Right atrium auricular region (tissue), 2 donors: ENCODE data around the gene PDE11A. TPM values are rescaled to one million over a fixed set of nuclear protein-coding genes. Genes with fewer than 3 reads are reported as not detected.
"Not testable (repeated sequence)": the region's sequence is repeated elsewhere in the genome, so short reads cannot be mapped to it uniquely, and the experiment has no call there.

Experiments
- DNase-seq: peaks from one replicate; pipeline ENCODE4 v3.0.0-alpha.2; 2019; ENCODE audit warnings: low spot score
- H3K27ac ChIP-seq, 2 donors: fragments of 200-600 bp; sonication (generic); 1 replicate in 1 of 2; 2 replicates in 1 of 2; pipeline ENCODE4 v1.5.1; 2016 to 2019
- H3K27me3 ChIP-seq, 2 donors: fragments of 200-600 bp; sonication (generic); one replicate each; pipeline versions ENCODE4 v1.5.1 to v1.6.0; 2017 to 2019
- H3K36me3 ChIP-seq: fragments of 200-600 bp; sonication (generic); one replicate; pipeline ENCODE4 v1.5.1; 2016
- H3K4me1 ChIP-seq, 2 donors: fragments of 200-600 bp; sonication (generic); one replicate each; pipeline versions ENCODE4 v1.5.1 to v1.6.0; 2017 to 2019
- H3K4me3 ChIP-seq, 2 donors: fragments of 200-600 bp; sonication (generic); 1 replicate in 1 of 2; 2 replicates in 1 of 2; pipeline ENCODE4 v1.5.1; 2017 to 2019; ENCODE audit warnings: mild to moderate bottlenecking in 1 of 2, moderate library complexity in 1 of 2
- H3K9me3 ChIP-seq, 2 donors: fragments of 200-600 bp; sonication (generic); one replicate each; pipeline ENCODE4 v1.5.1; 2019
- CTCF ChIP-seq, 2 donors: fragments of 200-600 bp; sonication (generic); IDR thresholded peaks; one replicate each; pipeline ENCODE4 v1.5.1; 2019; ENCODE audit warnings: antibody characterized with exemption in 2 of 2
- total RNA-seq, 2 donors: library from RNA; depleted of rRNA; stranded (reverse); fragments of >200 nt; gene quantifications; one replicate each; pipeline ENCODE4 v1.1.0, GENCODE V29; 2016

PDE11A gene
- total RNA-seq, 2 donors from 2014 or later, result 1.2 TPM; not detected in 1

GRCh38 chr2:178044836-178045235 is 27.7 kb downstream of the PDE11A start:
- H3K27ac ChIP-seq, result no peak overlapping the region
- H3K4me3 ChIP-seq, result no peak overlapping the region
- no peak for TF ChIP-seq CTCF (IDR thresholded peaks at IDR 0.05)
- no peaks in the 10 kb centered on the region for H3K27me3 ChIP-seq
- H3K4me1 ChIP-seq, result no peaks in the 10 kb centered on the region
- DNase-seq, result no peak
- H3K9me3 ChIP-seq, result no peaks in the 10 kb centered on the region
- no peaks in the 10 kb centered on the region for H3K36me3 ChIP-seq

GRCh38 chr2:178043266-178043665 is 29.3 kb downstream of the PDE11A start:
- Histone ChIP-seq H3K36me3 (no peaks in the 10 kb centered on the region), H3K4me3 (no peak overlapping the region), H3K27me3 (no peaks in the 10 kb centered on the region), H3K9me3 (no peaks in the 10 kb centered on the region), H3K4me1 (no peaks in the 10 kb centered on the region), H3K27ac (no peak overlapping the region)
- TF ChIP-seq CTCF (IDR thresholded peaks at IDR 0.05), result no peak
- no peak for DNase-seq

- H3K4me3 ChIP-seq, H3K27me3 ChIP-seq, H3K4me1 ChIP-seq, H3K27ac ChIP-seq, H3K9me3 ChIP-seq, H3K36me3 ChIP-seq, DNase-seq: not testable (repeated sequence)
Measured at GRCh38 chr2:178033583-178033982, 39.0 kb downstream of the PDE11A start.

GRCh38 chr2:178029342-178029741 is 43.2 kb downstream of the PDE11A start:
- Histone ChIP-seq H3K4me1 (no peaks in the 10 kb centered on the region), H3K4me3 (no peak overlapping the region), H3K27ac (no peak overlapping the region), H3K9me3 (peaks cover 0 to 4% of the 10 kb centered on the region in 2 donors), H3K36me3 (no peaks in the 10 kb centered on the region), H3K27me3 (no peaks in the 10 kb centered on the region)
- no peak for DNase-seq
- no peak for TF ChIP-seq CTCF (IDR thresholded peaks at IDR 0.05)

- Histone ChIP-seq H3K4me1 (no peaks in the 10 kb centered on the region), H3K4me3 (no peak overlapping the region), H3K27ac (no peak overlapping the region), H3K9me3 (no peaks in the 10 kb centered on the region), H3K36me3 (no peaks in the 10 kb centered on the region), H3K27me3 (no peaks in the 10 kb centered on the region)
- no peak for DNase-seq
- TF ChIP-seq CTCF (IDR thresholded peaks at IDR 0.05), result no peak
Measured at GRCh38 chr2:178025551-178026185, 46.9 kb downstream of the PDE11A start.

GRCh38 chr2:178018141-178018540 is 54.4 kb downstream of the PDE11A start:
- Histone ChIP-seq H3K4me3 (no peak overlapping the region), H3K27me3 (no peaks in the 10 kb centered on the region), H3K36me3 (no peaks in the 10 kb centered on the region), H3K9me3 (no peaks in the 10 kb centered on the region), H3K27ac (no peak overlapping the region), H3K4me1 (no peaks in the 10 kb centered on the region)
- DNase-seq, result no peak
- no peak for TF ChIP-seq CTCF (IDR thresholded peaks at IDR 0.05)
